Activated naive CD4-positive, alpha-beta T cell treated with anti-CD3 and anti-CD28 coated beads, Interleukin-2, amount 50 U/mL, for 72 hours (primary cell): ENCODE measurements around the gene KCNH1. TPM values are rescaled to one million over a fixed set of nuclear protein-coding genes. Genes with fewer than 3 reads are reported as not detected.
"Not testable (repeated sequence)": the region's sequence is repeated elsewhere in the genome, so short reads cannot be mapped to it uniquely, and the experiment has no call there.

Experiments
- ATAC-seq, 2 donors: fragments of 150-1000 bp; cut with Tn5 transposase; 2 replicates each; pipeline ENCODE4 v1.10.0; 2021; ENCODE audit warnings: mild to moderate bottlenecking in 2 of 2, moderate library complexity in 2 of 2
- DNase-seq, 2 donors: peaks; one replicate each; pipeline ENCODE4 v3.0.0; 2021 to 2022; ENCODE audit warnings: low spot score in 2 of 2
- H3K27ac Mint-ChIP-seq, 2 donors: one replicate each; pipeline ENCODE4 v1.8.0; 2022; ENCODE audit warnings: mild to moderate bottlenecking in 2 of 2, mixed read lengths in 2 of 2
- H3K36me3 Mint-ChIP-seq, 2 donors: one replicate each; pipeline ENCODE4 v1.8.0; 2022; ENCODE audit warnings: mixed read lengths in 2 of 2
- H3K9me3 Mint-ChIP-seq, 2 donors: one replicate each; pipeline ENCODE4 v1.8.0; 2022; ENCODE audit warnings: mixed read lengths in 2 of 2
- total RNA-seq, 2 donors: library from RNA; stranded (reverse); gene quantifications; one replicate each; pipeline ENCODE4 v1.2.3, GENCODE V29; 2022

KCNH1 gene
- total RNA-seq, 2 donors from 2014 or later: not detected

DNA sequence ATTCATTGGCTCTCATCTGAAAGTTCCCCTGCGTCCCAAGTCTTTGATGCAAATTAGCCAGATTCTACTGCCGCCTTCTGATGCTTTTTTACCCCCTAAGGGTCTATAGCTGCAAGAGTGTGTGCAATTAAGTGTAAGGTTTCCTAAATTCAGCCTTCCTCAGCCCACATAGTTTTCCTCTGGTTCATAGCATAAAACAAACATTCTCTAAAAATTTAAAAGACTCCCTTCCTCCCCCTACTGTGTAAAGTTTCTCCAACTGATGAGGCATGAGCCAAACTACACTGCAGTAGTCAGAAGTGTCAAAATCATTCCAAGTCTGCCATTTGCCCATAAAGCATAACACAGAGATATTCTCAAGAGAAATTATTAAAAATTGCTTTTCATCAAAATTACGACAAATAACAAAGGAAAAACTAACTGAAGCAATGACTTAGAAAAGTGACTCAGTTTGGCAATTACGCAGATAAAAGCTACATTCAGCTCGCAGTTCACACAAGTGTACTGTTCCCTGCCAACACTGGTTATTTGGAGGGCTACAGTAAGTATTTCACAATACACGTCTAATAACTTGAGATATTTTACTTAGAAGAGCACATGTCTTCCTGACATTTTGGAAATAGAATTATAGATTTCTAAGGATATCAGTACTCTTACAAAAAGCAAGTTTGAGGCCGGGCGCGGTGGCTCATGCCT lies 15.4 kb downstream of the KCNH1 start:
- Mint-ChIP-seq H3K36me3 (no peaks in the 10 kb centered on the region), H3K9me3 (no peaks in the 10 kb centered on the region), H3K27ac (no peak overlapping the region)
- DNase-seq: no peak
- ATAC-seq: no peak

DNA sequence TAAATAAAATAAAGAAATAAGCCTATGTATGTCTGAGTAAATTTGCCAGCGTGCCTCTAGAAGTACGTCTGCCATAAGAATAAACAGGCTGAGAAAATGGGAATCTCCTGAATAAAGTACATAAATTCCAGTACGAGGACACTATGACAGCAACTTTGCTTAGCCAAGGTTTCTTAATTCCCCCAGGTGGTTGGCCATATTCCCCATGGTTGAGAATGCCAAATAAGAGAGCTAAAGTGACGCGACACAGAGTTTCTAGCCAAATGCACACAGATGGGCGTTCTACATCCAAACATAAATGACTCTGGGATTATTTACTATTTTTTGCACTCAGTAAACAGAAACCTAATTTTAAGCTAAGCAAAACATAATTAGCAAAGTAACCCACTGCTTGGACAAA lies 19.5 kb downstream of the KCNH1 start:
- Mint-ChIP-seq H3K36me3 (no peaks in the 10 kb centered on the region), H3K9me3 (no peaks in the 10 kb centered on the region), H3K27ac (no peak overlapping the region)
- no peak for ATAC-seq
- DNase-seq: no peak

DNA sequence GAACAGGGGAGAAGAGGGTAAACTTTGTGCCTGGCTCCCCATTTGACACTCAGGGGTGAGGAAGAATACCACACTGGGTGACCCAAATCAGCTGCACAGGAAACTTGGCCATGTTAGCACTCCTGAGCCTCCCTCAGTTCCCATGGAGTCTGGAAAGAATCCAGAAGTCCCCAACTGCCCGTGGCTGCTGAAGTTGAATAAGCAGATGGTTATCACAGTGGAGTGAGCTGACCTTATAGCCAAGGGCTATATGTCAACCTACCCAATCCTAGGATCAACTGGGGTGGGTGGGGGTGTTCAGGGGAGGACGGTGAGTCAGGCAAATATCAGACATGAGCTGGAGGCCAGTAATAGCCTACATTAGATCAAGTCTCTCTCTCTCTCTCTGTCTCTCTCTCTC lies 20.4 kb downstream of the KCNH1 start:
- Mint-ChIP-seq H3K27ac (no peak overlapping the region), H3K36me3 (no peaks in the 10 kb centered on the region), H3K9me3 (no peaks in the 10 kb centered on the region)
- DNase-seq (no peak), ATAC-seq (no peak)

DNA sequence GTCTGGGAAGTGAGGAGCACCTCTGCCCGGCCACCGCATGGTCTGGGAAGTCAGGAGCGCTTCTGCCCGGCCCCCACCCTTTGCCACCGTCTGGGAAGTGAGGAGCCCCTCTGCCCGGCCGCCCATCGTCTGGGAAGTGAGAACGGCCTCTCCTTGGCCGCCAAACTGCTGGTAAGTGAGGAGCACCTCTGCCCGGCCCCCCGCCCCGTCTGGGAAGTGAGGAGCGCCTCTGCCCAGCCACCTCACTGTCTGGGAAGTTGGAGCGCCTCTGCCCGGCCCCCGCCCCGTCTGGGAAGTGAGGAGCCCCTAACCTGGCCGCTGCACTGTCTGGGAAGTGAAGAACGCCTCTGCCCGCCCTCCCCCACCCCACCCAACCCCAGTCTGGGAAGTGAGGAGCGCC lies 22.6 kb downstream of the KCNH1 start:
- Mint-ChIP-seq H3K9me3 (no peaks in the 10 kb centered on the region), H3K36me3 (no peaks in the 10 kb centered on the region), H3K27ac (no peak overlapping the region)
- DNase-seq (no peak), ATAC-seq (no peak)

DNA sequence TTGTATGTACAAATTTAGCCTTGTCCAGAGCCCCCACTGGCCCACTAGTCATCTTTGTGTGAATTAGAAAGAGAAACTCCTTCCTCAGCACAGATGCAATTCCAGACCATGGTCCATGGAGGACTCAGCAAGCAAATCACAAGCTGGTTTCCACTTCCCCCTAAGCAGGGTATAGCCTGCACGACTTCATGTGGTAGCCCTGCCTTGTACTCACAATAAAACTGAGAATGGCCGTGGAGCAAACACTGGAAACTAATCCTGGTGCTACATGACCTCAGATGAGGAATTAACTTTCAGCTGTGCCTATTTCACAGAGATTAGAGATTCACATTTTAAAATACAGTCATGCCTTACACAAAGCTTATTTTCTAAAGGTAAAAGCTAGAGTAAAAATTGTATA lies 32.5 kb downstream of the KCNH1 start:
- no peaks in the 10 kb centered on the region for H3K36me3 Mint-ChIP-seq
- ATAC-seq: no peak
- H3K27ac Mint-ChIP-seq: no peak overlapping the region
- H3K9me3 Mint-ChIP-seq: no peaks in the 10 kb centered on the region
- no peak for DNase-seq

DNA sequence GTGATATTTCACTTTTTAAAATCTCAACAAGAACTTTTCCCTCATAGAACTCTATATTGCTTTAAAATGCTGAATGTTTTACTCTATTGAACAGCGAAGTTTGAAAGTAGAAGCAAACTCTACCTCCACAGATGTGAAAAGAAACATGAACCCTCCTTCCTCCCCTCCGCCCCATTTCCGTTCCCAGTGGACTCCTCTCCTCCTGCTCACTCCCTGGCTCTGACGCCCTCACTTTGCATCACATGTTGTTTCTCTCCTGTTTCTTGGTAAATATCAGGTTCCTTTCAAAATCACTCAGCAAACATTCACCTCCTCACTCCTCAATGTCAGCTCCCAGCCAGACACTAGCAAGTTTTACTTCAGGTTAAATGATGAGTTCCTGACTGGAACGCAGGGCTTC lies 34.6 kb downstream of the KCNH1 start:
- ATAC-seq (no peak), DNase-seq (no peak)
- Mint-ChIP-seq H3K36me3 (no peaks in the 10 kb centered on the region), H3K9me3 (no peaks in the 10 kb centered on the region), H3K27ac (peak overlapping the region in 1 of 2 donors; percentile 10)

DNA sequence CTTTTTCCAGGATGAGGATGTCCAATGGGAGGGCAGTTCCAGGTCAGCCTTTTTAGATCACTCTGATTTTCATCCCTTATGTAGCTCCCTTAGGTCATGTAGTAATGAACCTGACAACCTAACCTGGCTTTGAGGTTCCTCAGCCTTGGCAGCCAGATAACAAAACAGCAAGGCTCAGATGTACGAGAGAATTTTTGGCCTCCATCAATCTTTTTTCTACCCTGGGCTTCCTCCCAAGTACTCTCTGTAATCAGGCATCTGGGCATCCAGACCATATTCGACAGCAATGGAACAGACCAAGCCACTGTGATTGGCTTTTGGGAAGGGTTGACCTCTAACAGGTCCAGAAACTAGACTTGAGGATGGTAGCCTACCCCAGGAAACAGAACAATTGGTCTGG lies 38.6 kb downstream of the KCNH1 start:
- DNase-seq (no peak), ATAC-seq (no peak)
- Mint-ChIP-seq H3K36me3 (no peaks in the 10 kb centered on the region), H3K27ac (no peak overlapping the region), H3K9me3 (no peaks in the 10 kb centered on the region)

DNA sequence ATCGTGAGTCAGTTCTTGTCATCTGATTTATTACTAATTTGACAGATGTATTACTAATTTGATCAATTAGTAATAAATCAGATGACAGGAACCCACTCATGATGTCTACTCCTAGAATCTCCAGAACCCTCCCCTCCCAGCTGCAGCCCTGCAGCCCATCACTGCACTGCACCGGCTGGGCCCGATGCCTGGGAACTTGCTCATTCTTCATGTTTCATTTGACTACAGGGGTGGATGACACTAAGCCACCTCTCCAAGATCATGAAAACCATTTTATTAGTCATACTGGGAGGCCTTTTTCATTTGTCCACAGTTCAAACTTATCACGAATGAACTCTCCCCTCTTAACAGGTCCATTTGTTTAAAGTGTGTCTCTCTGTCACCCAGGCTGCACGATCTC lies 41.0 kb downstream of the KCNH1 start:
- Mint-ChIP-seq H3K36me3 (no peaks in the 10 kb centered on the region), H3K9me3 (no peaks in the 10 kb centered on the region), H3K27ac (no peak overlapping the region)
- no peak for ATAC-seq
- no peak for DNase-seq

DNA sequence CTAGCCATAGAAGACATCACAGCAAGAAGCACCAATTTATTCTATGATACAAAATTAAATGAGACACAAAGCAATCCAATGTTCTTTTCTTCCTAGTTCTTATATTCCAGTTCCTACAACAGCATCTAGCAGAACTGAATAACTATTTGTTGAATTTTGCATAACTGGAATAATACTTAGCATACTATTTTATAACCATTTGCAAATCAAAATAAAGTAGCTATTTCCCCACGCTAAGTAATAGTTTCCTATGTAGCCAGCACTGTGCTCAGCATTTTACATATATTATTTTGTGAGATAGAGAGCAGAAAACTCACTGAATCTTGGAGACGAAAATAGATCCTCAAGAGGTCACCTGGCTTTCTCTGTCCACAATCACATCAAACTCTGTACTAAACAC lies 42.1 kb downstream of the KCNH1 start:
- ATAC-seq (no peak), DNase-seq (no peak)
- Mint-ChIP-seq H3K36me3 (no peaks in the 10 kb centered on the region), H3K27ac (no peak overlapping the region), H3K9me3 (no peaks in the 10 kb centered on the region)

DNA sequence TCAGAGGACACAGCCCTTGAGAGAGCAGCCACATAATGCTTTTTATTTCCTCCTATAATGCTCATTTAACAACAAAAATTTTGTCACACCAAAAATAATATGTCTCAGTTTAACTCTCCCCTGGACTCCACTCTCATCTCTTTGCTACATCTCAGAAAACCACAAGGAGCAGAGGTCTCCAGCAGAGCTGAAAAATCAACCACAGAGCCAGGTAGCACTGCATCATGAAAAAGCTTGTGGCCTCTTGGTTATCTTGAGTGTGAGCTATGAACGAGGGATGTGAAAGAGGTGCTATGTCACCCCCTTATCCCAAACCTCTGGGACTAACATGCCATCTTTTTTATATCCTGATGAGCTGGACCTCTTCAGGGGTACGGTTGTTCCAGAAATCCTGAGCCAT lies 44.4 kb downstream of the KCNH1 start:
- Mint-ChIP-seq H3K36me3 (no peaks in the 10 kb centered on the region), H3K9me3 (no peaks in the 10 kb centered on the region), H3K27ac (no peak overlapping the region)
- DNase-seq: no peak
- no peak for ATAC-seq

DNA sequence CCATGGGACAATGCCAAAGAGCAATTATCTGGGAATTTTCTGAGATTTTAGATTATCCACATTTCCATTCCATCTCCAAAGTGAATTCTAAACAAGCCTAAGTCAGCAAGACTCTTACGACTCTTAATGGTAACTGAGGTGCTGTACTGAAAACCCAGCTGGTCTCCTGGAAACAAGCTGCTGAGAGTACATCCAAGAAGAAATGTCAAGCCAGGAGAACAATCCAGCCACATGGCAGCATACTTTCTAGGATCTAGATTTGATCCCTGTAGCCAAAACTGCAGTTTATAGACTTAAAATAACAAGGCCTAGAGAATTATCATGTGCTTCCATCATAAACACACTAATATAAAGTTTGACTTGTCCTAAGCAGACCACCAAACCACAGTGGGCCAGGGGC lies 45.8 kb downstream of the KCNH1 start:
- ATAC-seq (no peak), DNase-seq (no peak)
- H3K9me3 Mint-ChIP-seq: no peaks in the 10 kb centered on the region
- no peak overlapping the region for H3K27ac Mint-ChIP-seq
- H3K36me3 Mint-ChIP-seq: no peaks in the 10 kb centered on the region

DNA sequence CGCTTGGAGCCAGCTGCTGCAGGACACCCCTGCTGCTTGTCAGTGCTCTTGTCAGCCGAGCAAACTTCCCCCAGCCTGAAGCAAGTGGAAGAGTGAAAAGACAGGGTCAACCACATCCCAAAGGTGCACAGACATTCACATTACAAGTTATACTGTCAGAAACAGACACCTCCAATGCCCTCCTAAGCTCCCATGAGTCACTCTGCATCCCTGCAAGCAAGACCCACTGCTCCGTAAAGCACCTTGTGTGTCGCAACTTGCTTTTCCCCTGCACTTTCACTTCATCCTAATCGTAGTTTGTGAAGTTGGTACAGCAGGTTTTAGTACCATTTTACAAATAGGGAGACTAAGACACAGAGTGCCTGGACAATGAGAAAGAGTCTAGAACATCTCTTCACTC lies 51.1 kb downstream of the KCNH1 start:
- ATAC-seq (no peak), DNase-seq (no peak)
- H3K27ac Mint-ChIP-seq: no peak overlapping the region
- no peaks in the 10 kb centered on the region for H3K36me3 Mint-ChIP-seq
- no peaks in the 10 kb centered on the region for H3K9me3 Mint-ChIP-seq

DNA sequence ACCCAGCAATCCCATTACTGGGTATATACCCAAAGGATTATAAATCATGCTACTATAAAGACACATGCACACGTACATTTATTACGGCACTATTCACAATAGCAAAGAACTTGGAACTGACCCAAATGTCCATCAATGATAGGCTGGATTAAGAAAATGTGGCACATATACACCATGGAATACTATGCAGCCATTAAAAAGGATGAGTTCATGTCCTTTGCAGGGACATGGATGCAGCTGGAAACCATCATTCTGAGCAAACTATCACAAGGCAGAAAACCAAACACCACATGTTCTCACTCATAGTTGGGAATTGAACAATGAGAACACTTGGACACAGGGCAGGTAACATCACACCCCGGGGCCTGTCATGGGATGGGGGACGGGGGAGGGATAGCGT lies 52.5 kb downstream of the KCNH1 start:
- not testable (repeated sequence) for DNase-seq

DNA sequence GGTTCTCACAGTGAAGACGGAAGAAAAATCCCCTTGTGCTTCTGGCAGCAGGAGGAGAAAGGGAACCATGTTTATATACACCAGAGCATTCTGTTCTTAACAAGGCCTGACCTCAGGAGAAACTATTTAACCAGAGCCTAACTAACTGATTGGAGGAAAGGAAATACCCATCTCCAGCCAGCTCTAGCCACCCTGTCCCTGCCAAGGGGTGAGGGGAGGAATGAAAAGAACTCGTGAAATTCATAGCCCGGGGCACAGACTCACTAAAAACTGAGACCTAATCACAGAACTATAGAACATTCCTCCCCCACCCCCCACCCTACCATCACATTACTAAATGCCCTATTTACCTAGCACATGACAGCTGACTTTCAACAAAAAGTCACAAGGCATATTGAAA lies 65.0 kb downstream of the KCNH1 start:
- DNase-seq (no peak), ATAC-seq (no peak)
- Mint-ChIP-seq H3K9me3 (no peaks in the 10 kb centered on the region), H3K36me3 (no peaks in the 10 kb centered on the region), H3K27ac (no peak overlapping the region)

More for the DNA sequence above, 52.5 kb downstream of the KCNH1 start:
- not testable (repeated sequence) for H3K9me3 Mint-ChIP-seq, H3K36me3 Mint-ChIP-seq, ATAC-seq, H3K27ac Mint-ChIP-seq

DNA sequence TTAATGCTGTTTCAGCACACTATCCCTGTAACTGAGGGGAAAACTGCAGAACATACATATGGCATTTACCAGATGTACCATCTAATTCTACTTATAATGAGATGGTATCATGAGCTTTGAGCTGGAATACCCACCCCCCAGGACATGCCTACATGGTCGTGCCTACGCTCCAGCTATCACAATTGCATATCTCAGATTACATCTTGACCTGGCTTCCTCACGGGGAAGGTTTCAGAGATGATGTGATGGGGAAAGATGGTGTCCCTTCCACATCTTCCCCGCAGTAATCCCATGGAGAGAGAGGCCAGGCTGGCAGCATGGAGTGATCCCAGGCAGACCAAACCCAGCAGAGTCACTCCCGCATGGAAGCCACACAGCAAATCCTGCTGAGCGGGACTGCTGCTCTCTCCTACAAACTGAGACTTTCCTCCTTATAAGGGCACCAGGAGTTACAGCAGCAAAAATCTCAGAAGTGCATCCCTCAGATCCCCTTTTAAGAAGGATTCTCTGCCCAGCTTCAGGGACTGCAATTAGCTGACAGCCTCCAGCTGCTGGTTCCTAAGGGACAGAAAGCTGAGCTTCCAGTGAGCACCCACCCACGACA lies 67.1 kb downstream of the KCNH1 start:
- Mint-ChIP-seq H3K9me3 (peaks cover 0 to 5% of the 10 kb centered on the region in 2 donors), H3K27ac (no peak overlapping the region), H3K36me3 (no peaks in the 10 kb centered on the region)
- DNase-seq (no peak), ATAC-seq (no peak)

DNA sequence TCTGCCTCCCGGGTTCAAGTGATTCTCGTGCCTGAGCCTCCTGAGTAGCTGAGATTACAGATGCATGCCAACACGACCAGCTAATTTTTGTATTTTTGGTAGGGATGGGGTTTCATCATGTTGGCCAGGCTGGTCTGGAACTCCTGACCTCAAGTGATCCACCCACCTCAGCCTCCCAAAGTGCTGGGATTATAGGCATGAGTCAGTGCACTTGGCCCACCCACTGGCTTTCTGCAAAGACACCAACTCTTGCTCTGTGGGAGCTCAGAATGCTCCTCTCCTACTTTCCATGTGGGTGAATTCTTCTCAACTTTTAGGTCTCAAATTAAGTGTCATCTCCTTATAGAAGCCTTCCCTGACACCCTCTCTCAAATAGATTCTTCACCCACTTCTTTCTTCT lies 92.1 kb downstream of the KCNH1 start:
- H3K27ac Mint-ChIP-seq, ATAC-seq: not testable (repeated sequence)

DNA sequence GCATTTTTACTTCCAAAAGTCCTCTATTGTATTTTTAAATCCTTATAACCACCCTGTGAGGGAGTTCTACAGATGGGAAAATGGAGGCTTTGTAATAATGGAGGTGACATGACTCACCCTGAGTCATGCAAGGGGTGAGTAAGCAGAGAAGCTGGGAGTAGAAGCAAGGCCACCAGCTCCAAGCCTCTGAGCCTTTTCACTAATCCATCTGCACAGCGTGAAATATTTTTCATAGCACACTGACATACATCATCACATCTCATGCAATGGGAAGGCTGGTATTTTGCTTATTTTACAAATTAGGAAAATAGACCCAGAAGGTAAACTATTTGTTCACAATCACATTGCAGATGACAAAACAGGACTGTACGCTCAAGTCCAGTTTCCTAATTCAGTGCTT lies 96.9 kb downstream of the KCNH1 start:
- ATAC-seq (peak; percentile 57 to 69), DNase-seq (no peak)

More for the DNA sequence above, 92.1 kb downstream of the KCNH1 start:
- not testable (repeated sequence) for DNase-seq, H3K36me3 Mint-ChIP-seq, H3K9me3 Mint-ChIP-seq

DNA sequence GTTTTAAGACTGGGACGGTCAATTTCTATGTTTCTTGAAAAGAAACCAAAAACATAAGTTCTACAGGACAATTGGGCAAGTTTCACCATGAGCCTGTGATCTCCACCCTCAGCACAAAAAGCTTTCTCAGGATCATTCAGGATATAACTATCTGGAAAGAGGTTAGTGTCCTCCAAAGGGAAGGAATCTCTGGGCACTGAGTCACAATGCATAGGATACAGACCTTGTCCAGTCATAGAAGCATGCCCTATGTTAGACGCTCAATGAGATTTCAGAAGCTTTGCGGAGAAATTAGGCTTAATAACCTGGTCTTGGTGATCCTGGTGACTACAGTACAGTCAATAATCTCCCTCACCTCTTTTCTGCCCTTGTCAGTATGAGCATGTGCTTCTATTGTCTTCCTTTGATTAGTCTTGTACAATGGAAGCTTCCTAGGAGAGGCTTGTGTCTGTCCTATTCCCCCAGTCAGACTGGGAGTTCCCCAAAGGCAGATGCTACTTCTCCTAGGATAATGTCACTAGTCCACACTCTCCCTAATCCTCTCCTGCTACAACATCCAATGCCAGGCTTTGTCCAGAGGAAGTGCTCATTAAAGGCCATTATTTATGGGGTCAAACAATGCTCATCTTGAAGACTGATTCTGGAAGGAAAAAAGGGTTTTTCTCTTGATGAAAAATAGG lies 97.4 kb downstream of the KCNH1 start:
- H3K27ac Mint-ChIP-seq: no peak overlapping the region
- H3K9me3 Mint-ChIP-seq: peaks cover 0 to 5% of the 10 kb centered on the region in 2 donors
- DNase-seq (no peak), ATAC-seq (no peak)
- no peaks in the 10 kb centered on the region for H3K36me3 Mint-ChIP-seq

More for the DNA sequence above, 96.9 kb downstream of the KCNH1 start:
- no peaks in the 10 kb centered on the region for H3K36me3 Mint-ChIP-seq
- peaks cover 0 to 5% of the 10 kb centered on the region in 2 donors for H3K9me3 Mint-ChIP-seq
- H3K27ac Mint-ChIP-seq: no peak overlapping the region
